ENCODE data around the gene CDK17.

CDK17 gene

DNA sequence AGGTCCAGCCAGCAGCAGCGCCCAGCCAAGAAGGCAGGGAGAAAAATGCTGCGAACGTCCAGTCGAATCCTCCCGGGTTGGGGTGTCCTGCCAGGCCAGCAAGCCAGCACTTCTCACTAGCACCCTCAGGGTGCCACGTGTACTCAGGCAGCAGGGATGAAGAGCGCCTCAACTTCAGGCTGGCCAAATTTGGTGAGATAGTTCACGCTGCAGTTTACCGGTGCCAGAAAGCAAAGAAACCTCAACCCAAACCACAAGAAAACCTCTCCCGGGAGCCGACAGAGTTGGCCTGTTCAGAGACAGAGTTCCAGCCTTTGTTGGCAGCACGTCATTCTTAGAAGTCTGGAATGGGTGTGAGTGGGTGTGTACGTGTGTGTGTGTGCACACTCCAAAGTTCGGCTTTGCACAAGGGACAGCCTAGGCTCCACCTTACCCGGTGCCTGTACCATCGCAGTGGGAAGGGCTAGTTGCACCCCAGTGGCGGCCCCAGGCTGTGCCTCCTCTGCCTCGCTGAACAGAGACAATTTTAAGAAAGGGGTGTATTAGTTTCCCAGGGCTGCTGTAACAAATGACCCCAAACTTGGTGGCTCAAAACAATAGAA is 163.9 kb downstream of the CDK17 start:
- DNase-seq = peak; percentile 60

- DNase-seq = no peak
Measured at GRCh38 chr12:96235484-96235826, 164.8 kb downstream of the CDK17 start.

GRCh38 chr12:96234591-96235483 is 165.4 kb downstream of the CDK17 start:
- DNase-seq = no peak

DNA sequence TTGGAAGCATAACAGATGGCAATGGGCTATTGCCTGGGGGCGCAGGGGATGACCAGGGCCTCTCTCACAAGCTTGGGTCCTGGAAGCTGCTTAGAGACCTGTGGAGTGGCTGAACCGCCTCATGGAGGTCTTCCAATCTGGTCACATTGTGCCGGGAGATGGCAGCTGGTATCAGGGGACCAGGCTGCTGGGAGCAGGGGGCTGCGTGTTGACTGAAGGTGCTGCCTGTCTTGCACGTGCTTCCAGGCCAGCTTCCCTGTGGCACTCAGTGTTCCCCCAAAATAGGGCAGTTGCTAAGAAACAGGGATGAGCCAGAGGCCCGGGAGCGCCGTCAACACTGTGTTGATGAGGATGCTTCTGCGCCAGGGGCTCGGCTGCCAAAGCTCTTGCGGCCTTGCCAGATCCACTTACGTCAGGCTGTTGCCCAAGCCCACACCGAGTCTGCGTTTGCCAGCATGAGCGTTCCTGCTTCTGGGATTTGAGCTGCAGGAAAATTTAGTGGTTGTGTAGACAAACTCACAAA is 166.2 kb downstream of the CDK17 start:
- no peak for DNase-seq

DNA sequence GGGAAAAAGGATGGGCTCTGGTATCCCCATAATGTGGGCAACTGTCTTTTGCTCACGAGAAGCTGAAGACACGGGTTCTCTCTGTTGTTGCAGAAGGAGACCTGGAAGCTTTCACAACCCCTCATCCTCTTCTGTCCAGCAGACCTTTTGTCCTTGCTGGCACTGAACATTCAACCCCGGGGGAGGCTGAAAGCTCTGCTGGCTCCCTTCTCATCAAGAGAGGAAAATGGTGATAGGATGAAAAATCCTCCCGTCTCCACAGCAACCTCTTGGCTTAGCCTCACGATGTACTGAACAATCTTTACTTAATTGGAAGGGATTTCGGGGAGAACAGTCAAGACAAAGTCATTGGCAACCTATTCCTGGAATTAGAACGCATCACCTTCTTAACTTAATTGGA is 167.1 kb downstream of the CDK17 start:
- DNase-seq = no peak

- no peak for DNase-seq
Measured at GRCh38 chr12:96230646-96231045, 169.6 kb downstream of the CDK17 start.

- no peak for DNase-seq
Measured at GRCh38 chr12:96228566-96229248, 171.5 kb downstream of the CDK17 start.

Measured in CD4-positive, alpha-beta T cell treated with Interleukin-21 for 1 hour (primary cell).